Smooth muscle cell (in vitro differentiated cells): ENCODE results near the gene PRSS38. TPM values are rescaled to one million over a fixed set of nuclear protein-coding genes. Genes with fewer than 3 reads are reported as not detected.

Source experiments
- DNase-seq: peaks from one replicate; lab custom pipeline; 2025; ENCODE audit not compliant: unreplicated experiment; lab: John Stamatoyannopoulos, UW
- H2AFZ ChIP-seq: fragments of 200-600 bp; sonication (generic); 2 replicates; pipeline ENCODE4 v1.6.0; 2016; ENCODE audit warnings: antibody characterized with exemption, low read depth, mild to moderate bottlenecking
- H3F3A ChIP-seq: fragments of 200-600 bp; sonication (generic); 2 replicates; pipeline ENCODE4 v1.6.0; 2017; ENCODE audit warnings: antibody characterized with exemption, low read depth
- H3K27ac ChIP-seq: fragments of 200-600 bp; sonication (generic); 2 replicates; pipeline ENCODE4 v1.5.1; 2016; ENCODE audit warnings: low read depth, mild to moderate bottlenecking
- H3K27me3 ChIP-seq: fragments of 200-600 bp; sonication (generic); 2 replicates; pipeline ENCODE4 v1.6.1; 2016; ENCODE audit warnings: low read depth, mild to moderate bottlenecking
- H3K36me3 ChIP-seq: fragments of 200-600 bp; sonication (generic); 2 replicates; pipeline ENCODE4 v1.5.1; 2016; ENCODE audit warnings: low read depth
- H3K4me1 ChIP-seq: fragments of 200-600 bp; sonication (generic); 2 replicates; pipeline ENCODE4 v1.5.1; 2016; ENCODE audit warnings: low read depth
- H3K4me2 ChIP-seq: fragments of 200-600 bp; sonication (generic); 2 replicates; pipeline ENCODE4 v1.6.0; 2016; ENCODE audit warnings: mild to moderate bottlenecking
- H3K4me3 ChIP-seq: fragments of 200-600 bp; sonication (generic); 2 replicates; pipeline ENCODE4 v1.5.1; 2016; ENCODE audit warnings: mild to moderate bottlenecking
- H3K79me2 ChIP-seq: fragments of 200-600 bp; sonication (generic); 2 replicates; pipeline ENCODE4 v1.6.0; 2016; ENCODE audit warnings: low read depth, mild to moderate bottlenecking
- H3K9ac ChIP-seq: fragments of 200-600 bp; sonication (generic); 2 replicates; pipeline ENCODE4 v1.6.0; 2016; ENCODE audit warnings: low read depth
- H3K9me3 ChIP-seq: fragments of 200-600 bp; sonication (generic); replicated peaks from 2 replicates; pipeline ENCODE4 v1.5.1; 2016; ENCODE audit warnings: low read depth
- H4K20me1 ChIP-seq: fragments of 200-600 bp; sonication (generic); 2 replicates; pipeline ENCODE4 v1.6.0; 2016; ENCODE audit warnings: low read depth
- WGBS: methylation state at CpG from one replicate; pipeline ENCODE4 v1.1.7; 2016; ENCODE audit warnings: low lambda C conversion rate; 5-methylcytosine and 5-hydroxymethylcytosine counted together
- polyA plus RNA-seq: library from polyadenylated mRNA; unstranded; fragments of >200 nt; fragmentation: Nextera tagmentation; extraction: Ambion mirVana; gene quantifications from 2 replicates; pipeline ENCODE4 v1.2.1, GENCODE V29; 2016
- total RNA-seq: library from RNA; depleted of rRNA; stranded (reverse); fragments of >200 nt; gene quantifications from 2 replicates; pipeline ENCODE4 v1.2.3, GENCODE V29; 2014
- TF ChIP-seq, protein P1 (sequence below): fragments of 200-600 bp; sonication (generic); IDR thresholded peaks from 2 replicates; pipeline ENCODE4 v1.5.1; 2017; ENCODE audit warnings: borderline replicate concordance, mild to moderate bottlenecking, antibody characterized with exemption; ENCODE audit not compliant: insufficient read depth, poor library complexity, severe bottlenecking

Gene PRSS38
- total and polyA plus RNA-seq, 2 experiments from 2014 or later, result not detected

DNA sequence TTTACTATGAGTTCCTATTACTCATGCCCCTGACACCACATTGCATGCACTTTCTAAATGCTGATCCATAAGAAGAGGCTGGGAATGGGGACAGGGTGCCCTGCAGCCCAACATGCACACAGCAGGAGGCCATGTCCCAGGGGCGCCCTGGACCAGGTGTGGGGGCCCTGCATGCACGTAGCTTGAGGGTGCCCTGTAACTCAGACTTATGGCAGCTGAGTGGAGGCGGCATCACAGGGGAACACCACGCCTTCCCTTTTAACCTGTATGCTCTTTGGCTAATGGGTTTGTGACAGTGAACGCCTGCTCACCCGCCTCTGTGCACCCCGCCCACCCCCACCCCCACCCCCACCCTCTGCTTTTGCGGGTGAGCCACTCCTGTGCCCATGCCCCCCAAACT, 44.1 kb upstream of the PRSS38 start:
- H3K9me3 ChIP-seq, result no peaks in the 10 kb centered on the region
- no peak overlapping the region for H3K27ac ChIP-seq
- H3K4me2 ChIP-seq, result no peak overlapping the region
- no peak for DNase-seq
- no peak overlapping the region for H3K9ac ChIP-seq
- no peaks in the 10 kb centered on the region for H3F3A ChIP-seq
- no peaks in the 10 kb centered on the region for H3K36me3 ChIP-seq
- peaks cover 66% of the 10 kb centered on the region for H4K20me1 ChIP-seq
- no peaks in the 10 kb centered on the region for H3K79me2 ChIP-seq
- TF ChIP-seq, protein P1, sequence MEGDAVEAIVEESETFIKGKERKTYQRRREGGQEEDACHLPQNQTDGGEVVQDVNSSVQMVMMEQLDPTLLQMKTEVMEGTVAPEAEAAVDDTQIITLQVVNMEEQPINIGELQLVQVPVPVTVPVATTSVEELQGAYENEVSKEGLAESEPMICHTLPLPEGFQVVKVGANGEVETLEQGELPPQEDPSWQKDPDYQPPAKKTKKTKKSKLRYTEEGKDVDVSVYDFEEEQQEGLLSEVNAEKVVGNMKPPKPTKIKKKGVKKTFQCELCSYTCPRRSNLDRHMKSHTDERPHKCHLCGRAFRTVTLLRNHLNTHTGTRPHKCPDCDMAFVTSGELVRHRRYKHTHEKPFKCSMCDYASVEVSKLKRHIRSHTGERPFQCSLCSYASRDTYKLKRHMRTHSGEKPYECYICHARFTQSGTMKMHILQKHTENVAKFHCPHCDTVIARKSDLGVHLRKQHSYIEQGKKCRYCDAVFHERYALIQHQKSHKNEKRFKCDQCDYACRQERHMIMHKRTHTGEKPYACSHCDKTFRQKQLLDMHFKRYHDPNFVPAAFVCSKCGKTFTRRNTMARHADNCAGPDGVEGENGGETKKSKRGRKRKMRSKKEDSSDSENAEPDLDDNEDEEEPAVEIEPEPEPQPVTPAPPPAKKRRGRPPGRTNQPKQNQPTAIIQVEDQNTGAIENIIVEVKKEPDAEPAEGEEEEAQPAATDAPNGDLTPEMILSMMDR, result no peak
- H3K4me1 ChIP-seq, result peaks cover 6% of the 10 kb centered on the region
- H3K4me3 ChIP-seq, result no peak overlapping the region
- no peak overlapping the region for H2AFZ ChIP-seq
- WGBS, result 91% methylated on average over 3 of the region's 8 CpGs
- no peaks in the 10 kb centered on the region for H3K27me3 ChIP-seq

DNA sequence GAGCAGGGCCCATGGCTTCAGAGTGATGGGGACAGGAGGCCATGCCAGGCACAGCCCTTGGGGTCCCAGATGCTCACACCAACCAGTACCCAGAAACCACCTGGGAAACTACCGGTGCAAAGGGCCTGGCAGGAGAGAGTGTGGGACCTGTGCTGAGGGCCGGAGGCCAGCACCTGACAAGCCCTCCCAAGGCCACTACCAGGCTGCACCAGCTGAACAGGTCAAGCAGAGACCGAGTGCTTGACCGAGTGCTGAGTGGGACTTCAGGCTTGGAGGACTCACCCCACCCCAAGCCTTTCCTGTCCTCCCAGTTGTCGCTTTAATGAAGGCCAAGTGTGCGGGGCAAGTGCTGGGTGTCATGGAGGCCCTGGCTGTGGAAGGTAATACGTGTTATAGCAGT, 43.7 kb upstream of the PRSS38 start:
- TF ChIP-seq, protein P1, result no peak
- DNase-seq, result no peak
- no peak overlapping the region for H3K4me3 ChIP-seq
- peaks cover 6% of the 10 kb centered on the region for H3K4me1 ChIP-seq
- no peak overlapping the region for H3K4me2 ChIP-seq
- no peaks in the 10 kb centered on the region for H3K36me3 ChIP-seq
- no peak overlapping the region for H3K9ac ChIP-seq
- no peaks in the 10 kb centered on the region for H3K9me3 ChIP-seq
- over 99% methylated on average over 7 of the region's 7 CpGs for WGBS
- H3K27me3 ChIP-seq, result no peaks in the 10 kb centered on the region
- no peak overlapping the region for H2AFZ ChIP-seq
- H3K27ac ChIP-seq, result no peak overlapping the region
- no peaks in the 10 kb centered on the region for H3K79me2 ChIP-seq
- peaks cover 66% of the 10 kb centered on the region for H4K20me1 ChIP-seq
- H3F3A ChIP-seq, result no peaks in the 10 kb centered on the region

DNA sequence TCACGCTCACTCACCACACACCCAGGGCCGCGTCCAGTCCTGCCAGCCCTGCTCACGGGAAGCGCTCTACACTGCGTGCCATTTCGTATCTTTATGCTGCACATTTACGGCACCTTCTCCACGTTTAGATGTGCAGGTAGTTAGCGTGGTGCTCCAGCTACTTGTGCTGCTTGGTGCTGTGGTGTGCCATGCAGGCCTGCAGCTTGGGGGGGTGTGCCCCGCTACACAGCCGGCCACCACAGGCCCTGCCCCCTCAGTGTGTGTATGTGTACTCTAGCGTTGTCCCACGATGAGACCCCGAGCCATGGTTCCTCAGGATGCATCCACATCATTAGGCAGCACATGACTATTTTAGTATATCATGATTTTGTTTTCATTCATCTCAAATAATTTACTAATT, 41.9 kb upstream of the PRSS38 start:
- H3K9ac ChIP-seq, result no peak overlapping the region
- H3K79me2 ChIP-seq, result no peaks in the 10 kb centered on the region
- TF ChIP-seq, protein P1, result no peak
- no peak overlapping the region for H2AFZ ChIP-seq
- no peaks in the 10 kb centered on the region for H3K36me3 ChIP-seq
- H3F3A ChIP-seq, result no peaks in the 10 kb centered on the region
- 98% methylated on average over 15 of the region's 15 CpGs for WGBS
- peaks cover 6% of the 10 kb centered on the region for H3K4me1 ChIP-seq
- H3K9me3 ChIP-seq, result no peaks in the 10 kb centered on the region
- no peak overlapping the region for H3K4me3 ChIP-seq
- no peak overlapping the region for H3K4me2 ChIP-seq
- no peaks in the 10 kb centered on the region for H3K27me3 ChIP-seq
- no peak for DNase-seq
- H4K20me1 ChIP-seq, result peaks cover 54% of the 10 kb centered on the region
- no peak overlapping the region for H3K27ac ChIP-seq

DNA sequence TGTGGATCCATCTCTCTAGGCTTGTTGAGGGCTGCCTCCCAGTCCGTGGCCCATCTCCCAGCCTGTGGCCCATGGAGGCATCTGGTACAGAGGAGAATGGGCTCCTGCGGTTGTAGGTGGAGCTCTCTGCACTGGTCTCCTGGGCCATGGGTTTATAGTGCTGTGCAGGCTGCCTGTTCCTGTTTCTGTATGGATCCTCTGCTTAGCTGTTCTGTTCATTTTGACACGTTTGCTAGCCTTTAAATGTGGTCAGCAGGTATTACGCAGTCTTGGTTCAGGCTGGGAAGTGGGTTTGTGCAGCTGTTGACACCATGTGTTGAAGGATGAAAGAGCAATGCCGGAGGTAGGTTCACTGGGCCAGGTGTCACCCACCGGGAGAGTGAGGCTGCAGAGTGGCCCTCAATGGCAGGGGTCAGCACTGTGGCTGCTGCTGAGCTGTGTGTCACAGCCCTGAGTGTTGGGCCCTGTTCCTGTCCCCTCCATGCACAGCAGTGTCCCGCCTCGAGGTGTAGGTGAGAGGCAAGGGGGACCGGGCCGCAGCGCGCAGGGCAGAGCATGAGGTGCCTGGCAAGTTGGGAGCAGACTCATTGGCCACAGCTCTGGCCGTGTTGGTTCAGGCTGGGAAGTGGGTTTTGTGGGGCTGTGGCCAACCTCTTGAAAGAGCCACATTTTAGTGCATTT, 41.3 kb upstream of the PRSS38 start:
- Histone ChIP-seq H3K4me3 (no peak overlapping the region), H3K79me2 (no peaks in the 10 kb centered on the region), H3K9me3 (no peaks in the 10 kb centered on the region), H4K20me1 (peaks cover 48% of the 10 kb centered on the region), H3F3A (no peaks in the 10 kb centered on the region), H3K27me3 (no peaks in the 10 kb centered on the region), H3K4me2 (no peak overlapping the region), H2AFZ (no peak overlapping the region), H3K9ac (no peak overlapping the region), H3K27ac (no peak overlapping the region), H3K4me1 (peaks cover 6% of the 10 kb centered on the region), H3K36me3 (no peaks in the 10 kb centered on the region)
- WGBS, result 98% methylated on average over 13 of the region's 13 CpGs
- TF ChIP-seq, protein P1, result no peak
- no peak for DNase-seq
